ENCODE data around the gene GUCY2C.
A peak's percentile ranks its signal among the peaks of the same experiment; 100 is the strongest.

Gene GUCY2C

GRCh38 chr12:14681190-14681589 lies 15.2 kb downstream of the GUCY2C start:
- DNase-seq: no peak

GRCh38 chr12:14678547-14679150 lies 17.8 kb downstream of the GUCY2C start:
- DNase-seq: no peak

- DNase-seq: no peak
These were observed 27.8 kb downstream of the GUCY2C start for GRCh38 chr12:14668591-14668990.

- no peak for DNase-seq
These were observed 30.7 kb downstream of the GUCY2C start for GRCh38 chr12:14665354-14666348.

- peak; percentile 31 for DNase-seq
These were observed 31.9 kb downstream of the GUCY2C start for GRCh38 chr12:14664434-14665023.

GRCh38 chr12:14663002-14663401 lies 33.4 kb downstream of the GUCY2C start:
- DNase-seq: no peak

- no peak for DNase-seq
These were observed 39.6 kb downstream of the GUCY2C start for GRCh38 chr12:14656846-14657245.

GRCh38 chr12:14655284-14655683 lies 41.1 kb downstream of the GUCY2C start:
- DNase-seq: no peak

GRCh38 chr12:14654842-14655241 lies 41.6 kb downstream of the GUCY2C start:
- no peak for DNase-seq

- no peak for DNase-seq
These were observed 42.0 kb downstream of the GUCY2C start for GRCh38 chr12:14654416-14654815.

GRCh38 chr12:14652483-14652882 lies 43.9 kb downstream of the GUCY2C start:
- no peak for DNase-seq

GRCh38 chr12:14651371-14651770 lies 45.0 kb downstream of the GUCY2C start:
- DNase-seq: no peak

GRCh38 chr12:14650789-14651188 lies 45.6 kb downstream of the GUCY2C start:
- DNase-seq: no peak

- DNase-seq: no peak
These were observed 49.2 kb downstream of the GUCY2C start for GRCh38 chr12:14647028-14647750.

- DNase-seq: peak; percentile 26
These were observed 53.1 kb downstream of the GUCY2C start for GRCh38 chr12:14643251-14643650.

GRCh38 chr12:14638066-14638465 lies 58.3 kb downstream of the GUCY2C start:
- no peak for DNase-seq

GRCh38 chr12:14635776-14636175 lies 60.6 kb downstream of the GUCY2C start:
- DNase-seq: no peak

- no peak for DNase-seq
These were observed 65.6 kb downstream of the GUCY2C start for GRCh38 chr12:14630793-14631192.

GRCh38 chr12:14629832-14630710 lies 66.3 kb downstream of the GUCY2C start:
- peak; percentile 57 for DNase-seq

- no peak for DNase-seq
These were observed 67.6 kb downstream of the GUCY2C start for GRCh38 chr12:14628771-14629170.

- DNase-seq: no peak
These were observed 74.6 kb downstream of the GUCY2C start for GRCh38 chr12:14621826-14622225.

All from activated CD4-positive, alpha-beta T cell treated with anti-CD3 and anti-CD28 coated beads, Interleukin-2, amount 50 U/mL, for 16 hours (primary cell).